ENCODE data around the gene ADCY9.

DNA sequence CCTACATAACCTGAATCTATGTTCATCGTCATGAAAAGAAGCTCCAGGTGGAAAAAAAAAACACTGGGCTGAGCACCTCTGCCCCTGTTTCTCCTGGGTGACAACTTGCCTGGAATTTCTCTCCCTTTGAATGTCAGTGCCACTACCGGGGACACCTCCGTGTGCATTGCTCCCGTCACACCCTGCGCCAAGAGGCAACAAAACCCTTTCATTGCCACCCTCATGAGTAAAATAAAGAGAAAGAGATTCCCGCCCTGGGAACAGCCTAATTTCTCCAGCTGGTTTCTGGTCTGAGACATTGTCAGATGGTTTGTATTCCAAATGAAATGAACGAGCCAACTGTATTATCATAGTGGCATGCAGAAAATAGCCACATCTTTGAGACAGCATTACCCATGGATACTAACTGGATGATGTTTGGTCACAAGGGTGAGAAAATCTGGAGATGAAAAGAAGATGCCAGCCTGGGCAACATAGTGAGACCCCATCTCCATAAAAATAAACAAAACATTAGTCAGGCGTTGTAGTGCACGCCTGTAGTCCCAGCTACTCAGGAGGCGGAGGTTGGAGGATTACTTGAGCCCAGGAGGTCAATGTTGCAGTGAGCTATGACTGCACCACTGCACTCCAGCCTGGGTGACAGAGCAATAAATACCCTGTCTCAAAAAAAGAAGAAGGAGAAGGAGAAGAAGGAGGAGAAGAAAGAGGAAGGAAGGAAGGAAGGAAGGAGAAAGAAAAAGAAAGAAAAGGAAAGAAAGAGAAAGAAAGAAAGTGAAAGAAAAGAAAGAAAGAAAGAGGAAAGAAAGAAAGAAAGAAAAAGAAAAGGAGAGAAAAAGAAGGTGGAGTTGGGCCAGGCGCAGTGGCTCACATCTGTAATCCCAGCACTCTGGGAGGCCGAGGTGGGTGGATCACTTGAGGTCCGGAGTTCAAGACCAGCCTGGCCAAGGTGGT lies 42.2 kb upstream of the ADCY9 start:
- TF ChIP-seq, protein P1, sequence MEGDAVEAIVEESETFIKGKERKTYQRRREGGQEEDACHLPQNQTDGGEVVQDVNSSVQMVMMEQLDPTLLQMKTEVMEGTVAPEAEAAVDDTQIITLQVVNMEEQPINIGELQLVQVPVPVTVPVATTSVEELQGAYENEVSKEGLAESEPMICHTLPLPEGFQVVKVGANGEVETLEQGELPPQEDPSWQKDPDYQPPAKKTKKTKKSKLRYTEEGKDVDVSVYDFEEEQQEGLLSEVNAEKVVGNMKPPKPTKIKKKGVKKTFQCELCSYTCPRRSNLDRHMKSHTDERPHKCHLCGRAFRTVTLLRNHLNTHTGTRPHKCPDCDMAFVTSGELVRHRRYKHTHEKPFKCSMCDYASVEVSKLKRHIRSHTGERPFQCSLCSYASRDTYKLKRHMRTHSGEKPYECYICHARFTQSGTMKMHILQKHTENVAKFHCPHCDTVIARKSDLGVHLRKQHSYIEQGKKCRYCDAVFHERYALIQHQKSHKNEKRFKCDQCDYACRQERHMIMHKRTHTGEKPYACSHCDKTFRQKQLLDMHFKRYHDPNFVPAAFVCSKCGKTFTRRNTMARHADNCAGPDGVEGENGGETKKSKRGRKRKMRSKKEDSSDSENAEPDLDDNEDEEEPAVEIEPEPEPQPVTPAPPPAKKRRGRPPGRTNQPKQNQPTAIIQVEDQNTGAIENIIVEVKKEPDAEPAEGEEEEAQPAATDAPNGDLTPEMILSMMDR (IDR thresholded peaks at IDR 0.05; ENCODE audit: insufficient read depth, low read length) = no peak
- TF ChIP-seq GABPA (IDR thresholded peaks at IDR 0.05; ENCODE audit: low read depth) = no peak
- no peak for TF ChIP-seq POLR2AphosphoS5 (IDR thresholded peaks at IDR 0.05; ENCODE audit: low read depth)
